Caco-2 (cell line): ENCODE data around the gene COQ10B. TPM values are rescaled to one million over a fixed set of nuclear protein-coding genes. Genes with fewer than 3 reads are reported as not detected.

Experiments
- BruUV-seq: library from RNA; stranded (reverse); fragments of 400-500 nt; replicated peaks from 2 replicates; lab custom pipeline; 2021; lab: Mats Ljungman, UMichigan
- CTCF ChIA-PET: fragments of 300-600 bp; sonication (Branson Sonifier 250); formaldehyde crosslinking; loops from one replicate; lab custom pipeline; 2022; ENCODE audit warnings: antibody characterized with exemption; lab: Charles Lee
- POLR2A ChIA-PET: fragments of 300-600 bp; sonication (Branson Sonifier 250); formaldehyde crosslinking; loops from one replicate; lab custom pipeline; 2022; ENCODE audit warnings: antibody characterized with exemption; lab: Charles Lee
- DNase-seq, 2 experiments: peaks; one replicate each; pipeline versions ENCODE4 v3.0.0 to v3.0.0-alpha.2; 2020 to 2022
- H3K27me3 ChIP-seq: replicated peaks from 2 replicates; pipeline ENCODE4 v1.6.0; 2011; ENCODE audit warnings: low read length; ENCODE audit not compliant: control insufficient read depth, insufficient read depth
- H3K36me3 ChIP-seq: 2 replicates; pipeline ENCODE4 v1.5.1; 2011; ENCODE audit warnings: low read length; ENCODE audit not compliant: control insufficient read depth, insufficient read depth
- H3K4me1 ChIP-seq: fragments of 250-450 bp; sonication (Bioruptor Pico); 2 replicates; pipeline ENCODE4 v1.5.1; 2020; ENCODE audit warnings: mild to moderate bottlenecking
- H3K4me3 ChIP-seq: 2 replicates; pipeline ENCODE4 v1.5.1; 2011; ENCODE audit warnings: low read depth, mild to moderate bottlenecking, control low read depth, low read length
- H3K9me3 ChIP-seq: fragments of 250-450 bp; sonication (Bioruptor Pico); 2 replicates; pipeline ENCODE4 v1.5.1; 2020; ENCODE audit warnings: mild to moderate bottlenecking, moderate library complexity
- H3K27ac Mint-ChIP-seq: one replicate; pipeline ENCODE4 v1.8.0; 2022; ENCODE audit warnings: mixed read lengths; ENCODE audit not compliant: unreplicated experiment
- H3K27me3 Mint-ChIP-seq: one replicate; pipeline ENCODE4 v1.8.0; 2022; ENCODE audit warnings: mixed read lengths; ENCODE audit not compliant: insufficient read depth, unreplicated experiment
- H3K36me3 Mint-ChIP-seq: one replicate; pipeline ENCODE4 v1.8.0; 2022; ENCODE audit warnings: mild to moderate bottlenecking, mixed read lengths; ENCODE audit not compliant: insufficient read depth, unreplicated experiment
- H3K4me1 Mint-ChIP-seq: one replicate; pipeline ENCODE4 v1.8.0; 2022; ENCODE audit warnings: low read depth, mixed read lengths; ENCODE audit not compliant: unreplicated experiment
- H3K4me3 Mint-ChIP-seq: one replicate; pipeline ENCODE4 v1.8.0; 2022; ENCODE audit warnings: mild to moderate bottlenecking, moderate library complexity, mixed read lengths; ENCODE audit not compliant: unreplicated experiment
- H3K9me3 Mint-ChIP-seq: one replicate; pipeline ENCODE4 v1.8.0; 2022; ENCODE audit warnings: mixed read lengths; ENCODE audit not compliant: unreplicated experiment
- CTCF ChIP-seq, 2 experiments: fragments of 200-600 bp in 1 of 2; IDR thresholded peaks; 1 replicate in 1 of 2; 2 replicates in 1 of 2; pipeline versions ENCODE4 v1.5.1 to v1.8.0; 2011 to 2022; ENCODE audit warnings: antibody characterized with exemption in 1 of 2, control low read depth in 1 of 2, inconsistent platforms in 1 of 2, low read depth in 1 of 2, low read length in 1 of 2, mild to moderate bottlenecking in 1 of 2, moderate library complexity in 1 of 2; ENCODE audit not compliant: insufficient read depth in 1 of 2, severe bottlenecking in 1 of 2, unreplicated experiment in 1 of 2
- intact Hi-C: fragments of 100-400 bp; cut with micrococcal nuclease; formaldehyde crosslinking; loops from one replicate; pipeline ENCODE4 v1.10.0; 2022; ENCODE audit not compliant: unreplicated experiment
- total RNA-seq: library from RNA; stranded (reverse); gene quantifications from 2 replicates; pipeline ENCODE4 v1.2.3, GENCODE V29; 2022

Gene COQ10B
- total RNA-seq, 1 experiment from 2014 or later = 22.5 TPM

GRCh38 chr2:197435598-197436420 lies 17.5 kb upstream of the COQ10B start:
- intact Hi-C loops = loop anchor here (1.0 to 5.0 kb wide), 4 partner anchors 17 to 81 kb away; partner anchors contain the start of genes COQ10B, HSPE1 and MOB4
- TF ChIP-seq CTCF (IDR thresholded peaks at IDR 0.05; ENCODE audit: insufficient read depth in 1 of 2, low read depth in 1 of 2, low read length in 1 of 2, severe bottlenecking in 1 of 2, unreplicated experiment in 1 of 2) = no peak
- Mint-ChIP-seq H3K36me3 (peaks cover 34% of the 10 kb centered on the region), H3K27ac (peak overlapping the region; percentile 100), H3K4me3 (peak overlapping the region; percentile 92), H3K27me3 (no peaks in the 10 kb centered on the region), H3K4me1 (peaks cover 12% of the 10 kb centered on the region), H3K9me3 (no peaks in the 10 kb centered on the region)
- no peak for DNase-seq
- H3K36me3 ChIP-seq = no peaks in the 10 kb centered on the region
- H3K9me3 ChIP-seq = no peaks in the 10 kb centered on the region
- POLR2A ChIA-PET = interaction anchor here (0.5 to 2.2 kb wide), 6 partner anchors 15 to 270 kb away, joined by 3 to 23 read pairs (median 10); partner anchors contain the start of genes COQ10B and MARS2
- H3K4me3 ChIP-seq = peak overlapping the region; percentile 89
- no peaks in the 10 kb centered on the region for H3K27me3 ChIP-seq
- peaks cover 6% of the 10 kb centered on the region; the same call in 1 of the 2 replicates for H3K4me1 ChIP-seq
- CTCF ChIA-PET = interaction anchor here (0.7 to 0.9 kb wide), 2 partner anchors 18 to 25 kb away, joined by 3 to 4 read pairs; no protein-coding TSS in a partner anchor
- BruUV-seq = TSS peak; percentile 96

DNA sequence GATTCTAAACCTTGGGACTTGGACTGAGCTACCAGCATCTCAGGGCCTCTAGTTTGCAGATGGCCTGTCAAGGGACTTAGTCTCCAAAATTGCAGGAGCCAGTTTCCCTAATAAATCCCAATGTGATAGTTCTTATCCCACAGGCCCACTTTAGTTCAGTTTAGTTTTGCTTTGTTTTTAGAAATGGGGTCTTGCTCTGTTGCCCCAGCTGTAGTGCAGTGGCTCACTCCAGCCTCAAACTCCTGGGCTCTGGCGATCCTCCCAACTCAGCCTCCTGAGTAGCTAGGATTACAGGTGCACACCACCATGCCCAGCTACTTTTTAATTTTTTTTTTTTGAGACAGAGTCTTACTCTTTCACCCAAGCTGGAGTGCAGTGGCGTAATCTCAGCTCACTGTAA lies 16.0 kb upstream of the COQ10B start:
- H3K4me1 ChIP-seq = peaks cover 6% of the 10 kb centered on the region; the same call in 1 of the 2 replicates
- no peaks in the 10 kb centered on the region for H3K9me3 Mint-ChIP-seq
- H3K27me3 Mint-ChIP-seq = no peaks in the 10 kb centered on the region
- CTCF ChIA-PET = no interaction called here
- no peak overlapping the region for H3K4me3 Mint-ChIP-seq
- no peak for TF ChIP-seq CTCF (IDR thresholded peaks at IDR 0.05; ENCODE audit: insufficient read depth in 1 of 2, low read depth in 1 of 2, low read length in 1 of 2, severe bottlenecking in 1 of 2, unreplicated experiment in 1 of 2)
- no peak for DNase-seq
- H3K36me3 ChIP-seq = no peaks in the 10 kb centered on the region
- POLR2A ChIA-PET = no interaction called here
- intact Hi-C loops = loop anchor here (5.0 kb wide), 1 partner anchor 80 kb away; the partner anchor contains the start of gene MOB4
- H3K9me3 ChIP-seq = no peaks in the 10 kb centered on the region
- H3K4me1 Mint-ChIP-seq = peaks cover 12% of the 10 kb centered on the region
- H3K27me3 ChIP-seq = no peaks in the 10 kb centered on the region
- H3K4me3 ChIP-seq = no peak overlapping the region
- H3K27ac Mint-ChIP-seq = no peak overlapping the region
- no TSS peak for BruUV-seq
- peaks cover 26% of the 10 kb centered on the region for H3K36me3 Mint-ChIP-seq

DNA sequence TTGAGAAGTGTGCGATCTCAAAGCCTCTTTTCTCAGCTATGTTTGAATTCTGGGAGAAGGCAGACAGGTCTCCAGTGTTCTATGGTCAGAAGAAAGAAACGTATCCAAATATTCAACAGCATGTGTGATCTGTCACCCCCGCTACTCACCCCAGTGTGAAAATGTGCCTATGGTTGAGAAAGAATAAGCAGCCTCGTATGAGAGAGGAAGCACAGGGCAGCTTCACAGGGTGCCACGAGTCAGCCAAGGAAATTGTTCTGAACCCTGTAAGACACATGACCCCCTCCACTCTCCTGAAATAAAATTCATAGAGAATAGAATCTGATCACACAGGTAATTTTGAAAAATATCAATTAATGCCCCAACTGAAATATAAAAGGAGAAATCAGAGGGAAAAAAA lies 10.5 kb upstream of the COQ10B start:
- Mint-ChIP-seq H3K4me1 (no peaks in the 10 kb centered on the region), H3K27me3 (no peaks in the 10 kb centered on the region), H3K4me3 (no peak overlapping the region), H3K27ac (no peak overlapping the region), H3K9me3 (no peaks in the 10 kb centered on the region), H3K36me3 (no peaks in the 10 kb centered on the region)
- no peak for TF ChIP-seq CTCF (IDR thresholded peaks at IDR 0.05; ENCODE audit: insufficient read depth in 1 of 2, low read depth in 1 of 2, low read length in 1 of 2, severe bottlenecking in 1 of 2, unreplicated experiment in 1 of 2)
- Histone ChIP-seq H3K27me3 (no peaks in the 10 kb centered on the region), H3K36me3 (no peaks in the 10 kb centered on the region), H3K4me3 (no peak overlapping the region), H3K9me3 (no peaks in the 10 kb centered on the region), H3K4me1 (no peaks in the 10 kb centered on the region)
- POLR2A ChIA-PET = no interaction called here
- DNase-seq = no peak
- intact Hi-C loops = no loop called here
- CTCF ChIA-PET = no interaction called here
- no TSS peak for BruUV-seq
